CD4-positive, alpha-beta T cell treated with Interferon gamma for 1 hour (primary cell): ENCODE data around the gene PRKCE.

Experiments
- DNase-seq: peaks from one replicate; pipeline ENCODE4 v3.0.0-alpha.2; 2020

The PRKCE gene

GRCh38 chr2:45729753-45730512, 78.5 kb downstream of the PRKCE start:
- DNase-seq, result peak; percentile 54

- DNase-seq, result no peak
Measured at GRCh38 chr2:45731141-45731540, 79.7 kb downstream of the PRKCE start.

GRCh38 chr2:45732436-45732835, 81.0 kb downstream of the PRKCE start:
- no peak for DNase-seq

GRCh38 chr2:45732946-45733345, 81.5 kb downstream of the PRKCE start:
- DNase-seq, result no peak

GRCh38 chr2:45734336-45734735, 82.9 kb downstream of the PRKCE start:
- no peak for DNase-seq

- DNase-seq, result no peak
Measured at GRCh38 chr2:45734952-45735351, 83.5 kb downstream of the PRKCE start.

- DNase-seq, result no peak
Measured at GRCh38 chr2:45736757-45737704, 85.6 kb downstream of the PRKCE start.

- DNase-seq, result no peak
Measured at GRCh38 chr2:45739796-45740485, 88.5 kb downstream of the PRKCE start.

GRCh38 chr2:45741161-45741850, 89.8 kb downstream of the PRKCE start:
- no peak for DNase-seq

GRCh38 chr2:45743531-45744396, 92.3 kb downstream of the PRKCE start:
- DNase-seq, result no peak

- DNase-seq, result no peak
Measured at GRCh38 chr2:45745231-45745630, 93.8 kb downstream of the PRKCE start.

- no peak for DNase-seq
Measured at GRCh38 chr2:45746888-45747287, 95.4 kb downstream of the PRKCE start.

GRCh38 chr2:45747363-45747762, 95.9 kb downstream of the PRKCE start:
- no peak for DNase-seq

- no peak for DNase-seq
Measured at GRCh38 chr2:45748239-45748638, 96.8 kb downstream of the PRKCE start.

- no peak for DNase-seq
Measured at GRCh38 chr2:45750001-45750400, 98.5 kb downstream of the PRKCE start.

GRCh38 chr2:45750484-45750883, 99.0 kb downstream of the PRKCE start:
- no peak for DNase-seq

GRCh38 chr2:45753381-45753780, 101.9 kb downstream of the PRKCE start:
- DNase-seq, result no peak

- no peak for DNase-seq
Measured at GRCh38 chr2:45754131-45755010, 102.9 kb downstream of the PRKCE start.

- no peak for DNase-seq
Measured at GRCh38 chr2:45755585-45756335, 104.3 kb downstream of the PRKCE start.

GRCh38 chr2:45758018-45758417, 106.5 kb downstream of the PRKCE start:
- no peak for DNase-seq
